ENCODE data around the gene MRPL34.

- TF ChIP-seq EZH2 (IDR thresholded peaks at IDR 0.05; ENCODE audit: borderline replicate concordance, low read length), result no peak
- TF ChIP-seq, protein P1, sequence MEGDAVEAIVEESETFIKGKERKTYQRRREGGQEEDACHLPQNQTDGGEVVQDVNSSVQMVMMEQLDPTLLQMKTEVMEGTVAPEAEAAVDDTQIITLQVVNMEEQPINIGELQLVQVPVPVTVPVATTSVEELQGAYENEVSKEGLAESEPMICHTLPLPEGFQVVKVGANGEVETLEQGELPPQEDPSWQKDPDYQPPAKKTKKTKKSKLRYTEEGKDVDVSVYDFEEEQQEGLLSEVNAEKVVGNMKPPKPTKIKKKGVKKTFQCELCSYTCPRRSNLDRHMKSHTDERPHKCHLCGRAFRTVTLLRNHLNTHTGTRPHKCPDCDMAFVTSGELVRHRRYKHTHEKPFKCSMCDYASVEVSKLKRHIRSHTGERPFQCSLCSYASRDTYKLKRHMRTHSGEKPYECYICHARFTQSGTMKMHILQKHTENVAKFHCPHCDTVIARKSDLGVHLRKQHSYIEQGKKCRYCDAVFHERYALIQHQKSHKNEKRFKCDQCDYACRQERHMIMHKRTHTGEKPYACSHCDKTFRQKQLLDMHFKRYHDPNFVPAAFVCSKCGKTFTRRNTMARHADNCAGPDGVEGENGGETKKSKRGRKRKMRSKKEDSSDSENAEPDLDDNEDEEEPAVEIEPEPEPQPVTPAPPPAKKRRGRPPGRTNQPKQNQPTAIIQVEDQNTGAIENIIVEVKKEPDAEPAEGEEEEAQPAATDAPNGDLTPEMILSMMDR (IDR thresholded peaks at IDR 0.05; ENCODE audit: low read length), result peak; percentile 81
Measured at GRCh38 chr19:17282488-17283125, 23.1 kb upstream of the MRPL34 start.

Measured in OCI-LY1 (cell line).